ENCODE results near the gene VPS13C. TPM values are rescaled to one million over a fixed set of nuclear protein-coding genes. Genes with fewer than 3 reads are reported as not detected.
A peak's percentile ranks its signal among the peaks of the same experiment; 100 is the strongest.

The VPS13C gene
- polyA plus RNA-seq, 3 donors = 12.0 to 32.2 (median 18.4) TPM

- H3K9me3 Mint-ChIP-seq = peaks cover 2 to 11% (median 7%) of the 10 kb centered on the region in 7 donors
- peaks cover 0 to 6% of the 10 kb centered on the region in 2 donors for H3K9me3 ChIP-seq (replicated peaks in 1 of 2; ENCODE audit: control insufficient read depth in 1 of 2, insufficient read depth in 1 of 2, low read length in 2 of 2)
- H2AFZ ChIP-seq (ENCODE audit: insufficient read depth, low read depth, low read length, poor library complexity, severe bottlenecking) = peak overlapping the region; percentile 6
- peak overlapping the region in 3 of 7 donors; percentile 13 to 51 (median 19) for H3K27ac Mint-ChIP-seq
- H3K27me3 Mint-ChIP-seq (ENCODE audit: low read depth in 3 of 3) = peaks cover 0 to 10% (median 3%) of the 10 kb centered on the region in 3 donors
- H3K36me3 ChIP-seq (replicated peaks in 1 of 2; ENCODE audit: control insufficient read depth in 1 of 2, insufficient read depth in 2 of 2, low read length in 2 of 2) = no peaks in the 10 kb centered on the region
- H3K27me3 ChIP-seq (ENCODE audit: control insufficient read depth in 2 of 2, insufficient read depth in 2 of 2, low read length in 2 of 2) = no peaks in the 10 kb centered on the region
- no peak overlapping the region for H3K27ac ChIP-seq (ENCODE audit: low read depth in 1 of 2, low read length in 2 of 2)
- H3K4me2 ChIP-seq (replicated peaks; ENCODE audit: extremely low read depth, low read length, poor library complexity, severe bottlenecking) = no peak overlapping the region
- H3K79me2 ChIP-seq (ENCODE audit: insufficient read depth, low read length) = no peaks in the 10 kb centered on the region
- peak in 2 of 3 donors; percentile 16 to 51 for DNase-seq
- 22% methylated on average over 4 of the region's 4 CpGs for WGBS (ENCODE audit: insufficient coverage)
- H3K4me1 Mint-ChIP-seq = peaks cover 5% of the 10 kb centered on the region
- H3K4me3 Mint-ChIP-seq = no peak overlapping the region
- H3K9ac ChIP-seq (ENCODE audit: insufficient read depth, low read length, poor library complexity, severe bottlenecking) = no peak overlapping the region
- no peak for TF ChIP-seq CTCF (IDR thresholded peaks at IDR 0.05)
- H4K20me1 ChIP-seq (ENCODE audit: insufficient read depth, low read length) = no peaks in the 10 kb centered on the region
- peaks cover 0 to 6% of the 10 kb centered on the region in 2 donors for H3K4me1 ChIP-seq (ENCODE audit: control insufficient read depth in 1 of 2, insufficient read depth in 2 of 2, low read length in 2 of 2)
- intact Hi-C loops (cut with micrococcal nuclease) = no loop called here
- no peaks in the 10 kb centered on the region for H3K36me3 Mint-ChIP-seq
- no peak overlapping the region for H3K4me3 ChIP-seq (replicated peaks in 1 of 3; ENCODE audit: low read depth in 2 of 3, low read length in 3 of 3)
Measured at GRCh38 chr15:62085740-62086139, 25.5 kb upstream of the VPS13C start.

- no peaks in the 10 kb centered on the region for H4K20me1 ChIP-seq (ENCODE audit: insufficient read depth, low read length)
- 97% methylated on average over 6 of the region's 9 CpGs for WGBS (ENCODE audit: insufficient coverage)
- no peak overlapping the region for H3K27ac ChIP-seq (ENCODE audit: low read depth in 1 of 2, low read length in 2 of 2)
- peak overlapping the region in 1 of 7 donors; percentile 36 for H3K27ac Mint-ChIP-seq
- H3K36me3 ChIP-seq (replicated peaks in 1 of 2; ENCODE audit: control insufficient read depth in 1 of 2, insufficient read depth in 2 of 2, low read length in 2 of 2) = no peaks in the 10 kb centered on the region
- no peak overlapping the region for H3K9ac ChIP-seq (ENCODE audit: insufficient read depth, low read length, poor library complexity, severe bottlenecking)
- peaks cover 0 to 6% of the 10 kb centered on the region in 2 donors for H3K9me3 ChIP-seq (replicated peaks in 1 of 2; ENCODE audit: control insufficient read depth in 1 of 2, insufficient read depth in 1 of 2, low read length in 2 of 2)
- H3K4me2 ChIP-seq (replicated peaks; ENCODE audit: extremely low read depth, low read length, poor library complexity, severe bottlenecking) = no peak overlapping the region
- H3K4me1 ChIP-seq (ENCODE audit: control insufficient read depth in 1 of 2, insufficient read depth in 2 of 2, low read length in 2 of 2) = peaks cover 0 to 6% of the 10 kb centered on the region in 2 donors
- no peaks in the 10 kb centered on the region for H3K79me2 ChIP-seq (ENCODE audit: insufficient read depth, low read length)
- peaks cover 0 to 9% (median 0%) of the 10 kb centered on the region in 3 donors for H3K27me3 Mint-ChIP-seq (ENCODE audit: low read depth in 3 of 3)
- no peak overlapping the region for H3K4me3 Mint-ChIP-seq
- peaks cover 5% of the 10 kb centered on the region for H3K4me1 Mint-ChIP-seq
- TF ChIP-seq CTCF (IDR thresholded peaks at IDR 0.05) = no peak
- no peaks in the 10 kb centered on the region for H3K27me3 ChIP-seq (ENCODE audit: control insufficient read depth in 2 of 2, insufficient read depth in 2 of 2, low read length in 2 of 2)
- intact Hi-C loops (cut with micrococcal nuclease) = no loop called here
- H3K4me3 ChIP-seq (replicated peaks in 1 of 3; ENCODE audit: low read depth in 2 of 3, low read length in 3 of 3) = no peak overlapping the region
- no peaks in the 10 kb centered on the region for H3K36me3 Mint-ChIP-seq
- no peak overlapping the region for H2AFZ ChIP-seq (ENCODE audit: insufficient read depth, low read depth, low read length, poor library complexity, severe bottlenecking)
- DNase-seq = no peak
- H3K9me3 Mint-ChIP-seq = peaks cover 2 to 11% (median 7%) of the 10 kb centered on the region in 7 donors
Measured at GRCh38 chr15:62083194-62084154, 23.2 kb upstream of the VPS13C start.

Data from CD14-positive monocyte (primary cell).